GM18505 (cell line): ENCODE results near the gene GAS2L2.

ENCODE experiments used
- ATAC-seq: cut with Tn5 transposase; IDR thresholded peaks from one replicate; pipeline ENCODE4 v1.9.1; 2021; ENCODE audit not compliant: unreplicated experiment
- POLR2A ChIP-seq: IDR thresholded peaks from 4 replicates; pipeline ENCODE4 v1.6.1; 2011; ENCODE audit warnings: borderline replicate concordance; ENCODE audit not compliant: insufficient read depth, insufficient read length; ENCODE audit errors: extremely low read depth

The GAS2L2 gene

GRCh38 chr17:35694906-35695305, 58.1 kb downstream of the GAS2L2 start:
- TF ChIP-seq POLR2A = no peak
- no peak for ATAC-seq
